Astrocyte (in vitro differentiated cells and primary cell): Measurements from ENCODE around the gene MYH16. TPM values are rescaled to one million over a fixed set of nuclear protein-coding genes. Genes with fewer than 3 reads are reported as not detected.

ENCODE experiments used
- DNase-seq: peaks from one replicate; pipeline ENCODE4 v3.0.0-alpha.2; 2010; ENCODE audit warnings: low read depth
- FAIRE-seq: peaks from 2 replicates; lab custom pipeline; 2011; peaks lifted over from hg19 to GRCh38; lab: Jason Lieb, UNC
- H2AFZ ChIP-seq: 2 replicates; pipeline ENCODE4 v1.6.0; 2012; ENCODE audit warnings: low read depth, low read length, inconsistent platforms
- H3K27ac ChIP-seq: 2 replicates; pipeline ENCODE4 v1.5.1; 2011; ENCODE audit warnings: low read depth, low read length, inconsistent platforms
- H3K27me3 ChIP-seq: 2 replicates; pipeline ENCODE4 v1.6.0; 2011; ENCODE audit warnings: low read length, inconsistent platforms; ENCODE audit not compliant: insufficient read depth
- H3K36me3 ChIP-seq: 2 replicates; pipeline ENCODE4 v1.5.1; 2011; ENCODE audit warnings: low read length, inconsistent platforms; ENCODE audit not compliant: insufficient read depth
- H3K4me1 ChIP-seq: 2 replicates; pipeline ENCODE4 v1.5.1; 2011; ENCODE audit warnings: low read length, inconsistent platforms; ENCODE audit not compliant: insufficient read depth
- H3K4me2 ChIP-seq: 2 replicates; pipeline ENCODE4 v1.6.0; 2012; ENCODE audit warnings: low read length, inconsistent platforms
- H3K4me3 ChIP-seq: 2 replicates; pipeline ENCODE4 v1.5.1; 2011; ENCODE audit warnings: low read depth, mild to moderate bottlenecking, low read length, inconsistent platforms; ENCODE audit not compliant: insufficient read depth
- H3K79me2 ChIP-seq: 2 replicates; pipeline ENCODE4 v1.6.0; 2012; ENCODE audit warnings: mild to moderate bottlenecking, low read length, inconsistent platforms; ENCODE audit not compliant: insufficient read depth
- H3K9ac ChIP-seq: 2 replicates; pipeline ENCODE4 v1.6.0; 2012; ENCODE audit warnings: mild to moderate bottlenecking, low read length, inconsistent platforms
- H3K9me3 ChIP-seq: 2 replicates; pipeline ENCODE4 v1.5.1; 2012; ENCODE audit warnings: low read depth, mild to moderate bottlenecking, low read length, inconsistent platforms; ENCODE audit not compliant: insufficient read depth
- H4K20me1 ChIP-seq: 2 replicates; pipeline ENCODE4 v1.6.0; 2012; ENCODE audit warnings: low read length, inconsistent platforms; ENCODE audit not compliant: insufficient read depth
- H3K27ac Mint-ChIP-seq: one replicate; pipeline ENCODE4 v1.8.0; 2021; ENCODE audit warnings: mild to moderate bottlenecking, mixed read lengths; ENCODE audit not compliant: unreplicated experiment
- H3K27me3 Mint-ChIP-seq: one replicate; pipeline ENCODE4 v1.8.0; 2021; ENCODE audit warnings: low read depth, mixed read lengths; ENCODE audit not compliant: unreplicated experiment
- H3K36me3 Mint-ChIP-seq: one replicate; pipeline ENCODE4 v1.8.0; 2021; ENCODE audit warnings: low read depth, mixed read lengths; ENCODE audit not compliant: unreplicated experiment
- H3K4me1 Mint-ChIP-seq: one replicate; pipeline ENCODE4 v1.8.0; 2021; ENCODE audit warnings: low read depth, mixed read lengths; ENCODE audit not compliant: unreplicated experiment
- H3K4me3 Mint-ChIP-seq: one replicate; pipeline ENCODE4 v1.8.0; 2021; ENCODE audit warnings: mild to moderate bottlenecking, moderate library complexity, mixed read lengths; ENCODE audit not compliant: unreplicated experiment
- H3K9me3 Mint-ChIP-seq: one replicate; pipeline ENCODE4 v1.8.0; 2021; ENCODE audit warnings: mild to moderate bottlenecking, mixed read lengths; ENCODE audit not compliant: unreplicated experiment
- EZH2 ChIP-seq: IDR thresholded peaks from 2 replicates; pipeline ENCODE4 v1.6.1; 2012; ENCODE audit warnings: mild to moderate bottlenecking, low read length, inconsistent platforms; ENCODE audit not compliant: insufficient read depth
- total RNA-seq: library from RNA; stranded (reverse); gene quantifications from 2 replicates; pipeline ENCODE4 v1.2.1, GENCODE V29; 2021
- TF ChIP-seq, protein P1 (sequence below): IDR thresholded peaks from 2 replicates; pipeline ENCODE4 v1.5.1; 2011; ENCODE audit warnings: low read depth, mild to moderate bottlenecking, inconsistent platforms, low read length, moderate library complexity; ENCODE audit not compliant: insufficient read depth

MYH16 gene
- total RNA-seq, 1 donor from 2014 or later = 0.11 TPM

DNA sequence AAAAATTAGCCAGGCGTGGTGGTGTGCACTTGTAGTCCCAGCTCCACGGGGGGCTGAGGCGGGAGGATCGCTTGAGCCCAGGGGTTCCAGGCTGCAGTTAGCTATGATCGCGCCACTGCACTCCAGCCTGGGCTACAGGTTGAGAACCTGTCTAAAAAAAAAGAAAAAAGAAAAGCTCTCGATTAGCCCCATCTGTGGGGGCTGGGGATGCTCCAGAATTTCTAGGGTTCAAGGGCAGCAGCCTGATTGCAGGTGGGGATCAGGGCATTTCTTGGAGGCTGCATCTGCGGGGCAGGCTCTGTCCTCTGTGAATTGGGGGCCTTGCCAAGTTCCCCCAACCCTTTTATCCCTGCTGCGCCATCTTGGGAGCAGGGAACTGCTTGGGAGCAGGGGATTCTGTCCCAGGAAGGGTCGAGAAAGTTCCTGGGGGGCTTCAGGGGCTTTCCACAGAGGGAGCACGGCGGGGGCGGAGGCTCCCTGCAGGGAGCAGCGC, 52.4 kb downstream of the MYH16 start:
- Mint-ChIP-seq H3K4me1 (peaks cover 18% of the 10 kb centered on the region), H3K36me3 (peaks cover 4% of the 10 kb centered on the region), H3K27me3 (peaks cover 2% of the 10 kb centered on the region), H3K9me3 (no peaks in the 10 kb centered on the region), H3K4me3 (peak overlapping the region; percentile 89), H3K27ac (peak overlapping the region; percentile 72)
- peaks cover 5% of the 10 kb centered on the region for H3K36me3 ChIP-seq
- H3K4me2 ChIP-seq = peak overlapping the region; percentile 99
- H3K9me3 ChIP-seq = no peaks in the 10 kb centered on the region
- peak overlapping the region; percentile 96 for H3K9ac ChIP-seq
- H3K27ac ChIP-seq = peak overlapping the region; percentile 82
- H4K20me1 ChIP-seq = peaks cover 36% of the 10 kb centered on the region
- DNase-seq (no peak), FAIRE-seq (no peak)
- H3K79me2 ChIP-seq = peaks cover 50% of the 10 kb centered on the region
- H3K4me1 ChIP-seq = peaks cover 16% of the 10 kb centered on the region
- H3K27me3 ChIP-seq = no peaks in the 10 kb centered on the region
- H2AFZ ChIP-seq = peak overlapping the region; percentile 98
- TF ChIP-seq EZH2 = no peak
- TF ChIP-seq, protein P1, sequence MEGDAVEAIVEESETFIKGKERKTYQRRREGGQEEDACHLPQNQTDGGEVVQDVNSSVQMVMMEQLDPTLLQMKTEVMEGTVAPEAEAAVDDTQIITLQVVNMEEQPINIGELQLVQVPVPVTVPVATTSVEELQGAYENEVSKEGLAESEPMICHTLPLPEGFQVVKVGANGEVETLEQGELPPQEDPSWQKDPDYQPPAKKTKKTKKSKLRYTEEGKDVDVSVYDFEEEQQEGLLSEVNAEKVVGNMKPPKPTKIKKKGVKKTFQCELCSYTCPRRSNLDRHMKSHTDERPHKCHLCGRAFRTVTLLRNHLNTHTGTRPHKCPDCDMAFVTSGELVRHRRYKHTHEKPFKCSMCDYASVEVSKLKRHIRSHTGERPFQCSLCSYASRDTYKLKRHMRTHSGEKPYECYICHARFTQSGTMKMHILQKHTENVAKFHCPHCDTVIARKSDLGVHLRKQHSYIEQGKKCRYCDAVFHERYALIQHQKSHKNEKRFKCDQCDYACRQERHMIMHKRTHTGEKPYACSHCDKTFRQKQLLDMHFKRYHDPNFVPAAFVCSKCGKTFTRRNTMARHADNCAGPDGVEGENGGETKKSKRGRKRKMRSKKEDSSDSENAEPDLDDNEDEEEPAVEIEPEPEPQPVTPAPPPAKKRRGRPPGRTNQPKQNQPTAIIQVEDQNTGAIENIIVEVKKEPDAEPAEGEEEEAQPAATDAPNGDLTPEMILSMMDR = no peak
- peak overlapping the region; percentile 94 for H3K4me3 ChIP-seq

GRCh38 chr7:99325592-99326407, 53.2 kb downstream of the MYH16 start, which contains the start of gene ARPC1A:
TSS of gene ARPC1A (plus strand) at chr7:99325898. CDS start at chr7:99333354, 7,456 bp downstream.
- FAIRE-seq = no peak

More at GRCh38 chr7:99325592-99326407, 53.2 kb downstream of the MYH16 start, which contains the start of gene ARPC1A:
- H3K9ac ChIP-seq = peak within 1 kb of the TSS; percentile 96
- Mint-ChIP-seq H3K4me3 (peak within 1 kb of the TSS; percentile 89), H3K36me3 (peaks cover 4% of the 10 kb centered on the region), H3K4me1 (peaks cover 20% of the 10 kb centered on the region), H3K27ac (peak within 1 kb of the TSS; percentile 93), H3K9me3 (no peaks in the 10 kb centered on the region), H3K27me3 (no peaks in the 10 kb centered on the region)
- DNase-seq = peak; percentile 81
- peak within 1 kb of the TSS; percentile 99 for H3K4me2 ChIP-seq
- H3K79me2 ChIP-seq = peaks cover 57% of the 10 kb centered on the region
- peaks cover 24% of the 10 kb centered on the region for H3K4me1 ChIP-seq
- H3K27ac ChIP-seq = peak within 1 kb of the TSS; percentile 82
- H3K9me3 ChIP-seq = no peaks in the 10 kb centered on the region
- no peak for TF ChIP-seq EZH2
- TF ChIP-seq, protein P1 = no peak
- peak within 1 kb of the TSS; percentile 94 for H3K4me3 ChIP-seq
- H3K27me3 ChIP-seq = no peaks in the 10 kb centered on the region
- H3K36me3 ChIP-seq = peaks cover 5% of the 10 kb centered on the region
- peak within 1 kb of the TSS; percentile 98 for H2AFZ ChIP-seq
- H4K20me1 ChIP-seq = peaks cover 41% of the 10 kb centered on the region
